Measurements from ENCODE around the gene CDC25B.

Gene CDC25B

GRCh38 chr20:3797592-3798372 lies 1.7 kb downstream of the CDC25B start:
- Histone ChIP-seq H3K4me1 (ENCODE audit: control insufficient read depth, insufficient read depth, low read depth, low read length) (peaks cover 37% of the 10 kb centered on the region), H3K36me3 (ENCODE audit: control insufficient read depth in 1 of 2, insufficient read depth in 2 of 2, low read depth in 1 of 2, low read length in 2 of 2) (peaks cover 39 to 54% of the 10 kb centered on the region in 2 experiments), H3K4ac (ENCODE audit: low read depth in 1 of 2, low read length in 2 of 2) (peak overlapping the region; percentile 9 to 91), H2BK15ac (ENCODE audit: low read depth, poor library complexity, severe bottlenecking) (peak overlapping the region; percentile 96), H4K8ac (ENCODE audit: low read length) (no peak overlapping the region), H3K14ac (ENCODE audit: low read length in 2 of 2) (peak overlapping the region in 1 of 2 experiments; percentile 84), H3K79me1 (replicated peaks; ENCODE audit: low read length, poor library complexity, severe bottlenecking) (peaks cover 30% of the 10 kb centered on the region), H4K91ac (ENCODE audit: low read length) (peak overlapping the region; percentile 44), H2BK5ac (ENCODE audit: low read depth, low read length, poor library complexity, severe bottlenecking) (no peak overlapping the region), H2AFZ (ENCODE audit: low read depth, low read length) (no peak overlapping the region), H2BK120ac (ENCODE audit: low read depth, low read length) (peak overlapping the region; percentile 80), H2BK12ac (ENCODE audit: low read length in 2 of 2) (peak overlapping the region in 1 of 2 experiments; percentile 85), H3K27me3 (ENCODE audit: control insufficient read depth in 1 of 2, insufficient read depth in 1 of 2, low read length in 2 of 2) (no peaks in the 10 kb centered on the region), H3K23ac (ENCODE audit: low read length in 2 of 2) (peak overlapping the region in 1 of 2 experiments; percentile 83), H3K9me3 (ENCODE audit: control insufficient read depth, low read length) (no peaks in the 10 kb centered on the region), H3K4me3 (ENCODE audit: insufficient read depth in 1 of 2, low read depth in 1 of 2, low read length in 2 of 2) (peak overlapping the region in 1 of 2 experiments; percentile 97), H3K4me2 (ENCODE audit: low read length, poor library complexity, severe bottlenecking) (no peak overlapping the region), H3K18ac (ENCODE audit: low read depth in 1 of 2, low read length in 2 of 2) (peak overlapping the region; percentile 58 to 68), H3K27ac (ENCODE audit: low read length, poor library complexity, severe bottlenecking) (no peak overlapping the region), H2AK5ac (ENCODE audit: low read length, severe bottlenecking) (peak overlapping the region; percentile 27), H3K9ac (ENCODE audit: low read length) (peak overlapping the region; percentile 92)
- WGBS = 70% methylated on average over 18 of the region's 19 CpGs
- peak; percentile 80 for DNase-seq

- 87% methylated on average over 5 of the region's 5 CpGs for WGBS
- H3K14ac ChIP-seq (ENCODE audit: low read length in 2 of 2) = peak overlapping the region in 1 of 2 experiments; percentile 49
- H2BK5ac ChIP-seq (ENCODE audit: low read depth, low read length, poor library complexity, severe bottlenecking) = no peak overlapping the region
These were observed 2.3 kb downstream of the CDC25B start for GRCh38 chr20:3798373-3798768.

GRCh38 chr20:3798908-3799248 lies 2.8 kb downstream of the CDC25B start:
- Histone ChIP-seq H3K36me3 (ENCODE audit: control insufficient read depth in 1 of 2, insufficient read depth in 2 of 2, low read depth in 1 of 2, low read length in 2 of 2) (peaks cover 50 to 65% of the 10 kb centered on the region in 2 experiments), H3K27ac (ENCODE audit: low read length, poor library complexity, severe bottlenecking) (no peak overlapping the region), H4K91ac (ENCODE audit: low read length) (peak overlapping the region; percentile 23), H3K18ac (ENCODE audit: low read depth in 1 of 2, low read length in 2 of 2) (peak overlapping the region; percentile 16 to 54), H2AFZ (ENCODE audit: low read depth, low read length) (no peak overlapping the region), H3K4me3 (ENCODE audit: insufficient read depth in 1 of 2, low read depth in 1 of 2, low read length in 2 of 2) (peak overlapping the region in 1 of 2 experiments; percentile 97), H2BK120ac (ENCODE audit: low read depth, low read length) (no peak overlapping the region), H3K23ac (ENCODE audit: low read length in 2 of 2) (peak overlapping the region in 1 of 2 experiments; percentile 47), H3K27me3 (ENCODE audit: control insufficient read depth in 1 of 2, insufficient read depth in 1 of 2, low read length in 2 of 2) (no peaks in the 10 kb centered on the region), H3K4me1 (ENCODE audit: control insufficient read depth, insufficient read depth, low read depth, low read length) (peaks cover 37% of the 10 kb centered on the region), H2BK5ac (ENCODE audit: low read depth, low read length, poor library complexity, severe bottlenecking) (no peak overlapping the region), H3K9me3 (ENCODE audit: control insufficient read depth, low read length) (no peaks in the 10 kb centered on the region), H2BK15ac (ENCODE audit: low read depth, poor library complexity, severe bottlenecking) (peak overlapping the region; percentile 65), H2AK5ac (ENCODE audit: low read length, severe bottlenecking) (peak overlapping the region; percentile 59), H3K14ac (ENCODE audit: low read length in 2 of 2) (peak overlapping the region in 1 of 2 experiments; percentile 12), H3K9ac (ENCODE audit: low read length) (peak overlapping the region; percentile 92), H3K4ac (ENCODE audit: low read depth in 1 of 2, low read length in 2 of 2) (peak overlapping the region in 1 of 2 experiments; percentile 32), H3K79me1 (replicated peaks; ENCODE audit: low read length, poor library complexity, severe bottlenecking) (peaks cover 30% of the 10 kb centered on the region), H3K4me2 (ENCODE audit: low read length, poor library complexity, severe bottlenecking) (no peak overlapping the region), H2BK12ac (ENCODE audit: low read length in 2 of 2) (peak overlapping the region in 1 of 2 experiments; percentile 94), H4K8ac (ENCODE audit: low read length) (peak overlapping the region; percentile 39)
- no peak for DNase-seq
- WGBS = 100% methylated on average over 3 of the region's 3 CpGs

More at GRCh38 chr20:3798373-3798768, 2.3 kb downstream of the CDC25B start:
- peak overlapping the region in 1 of 2 experiments; percentile 11 for H3K4ac ChIP-seq (ENCODE audit: low read depth in 1 of 2, low read length in 2 of 2)
- no peak overlapping the region for H2BK15ac ChIP-seq (ENCODE audit: low read depth, poor library complexity, severe bottlenecking)
- peak overlapping the region; percentile 92 for H3K9ac ChIP-seq (ENCODE audit: low read length)
- no peak overlapping the region for H2AFZ ChIP-seq (ENCODE audit: low read depth, low read length)
- peak overlapping the region in 1 of 2 experiments; percentile 76 for H2BK12ac ChIP-seq (ENCODE audit: low read length in 2 of 2)
- H3K4me3 ChIP-seq (ENCODE audit: insufficient read depth in 1 of 2, low read depth in 1 of 2, low read length in 2 of 2) = peak overlapping the region in 1 of 2 experiments; percentile 97
- peaks cover 30% of the 10 kb centered on the region for H3K79me1 ChIP-seq (replicated peaks; ENCODE audit: low read length, poor library complexity, severe bottlenecking)
- H3K9me3 ChIP-seq (ENCODE audit: control insufficient read depth, low read length) = no peaks in the 10 kb centered on the region
- peak overlapping the region; percentile 31 for H4K8ac ChIP-seq (ENCODE audit: low read length)
- no peak overlapping the region for H3K23ac ChIP-seq (ENCODE audit: low read length in 2 of 2)
- H3K4me2 ChIP-seq (ENCODE audit: low read length, poor library complexity, severe bottlenecking) = no peak overlapping the region
- no peak overlapping the region for H2AK5ac ChIP-seq (ENCODE audit: low read length, severe bottlenecking)
- H3K18ac ChIP-seq (ENCODE audit: low read depth in 1 of 2, low read length in 2 of 2) = peak overlapping the region in 1 of 2 experiments; percentile 78
- no peaks in the 10 kb centered on the region for H3K27me3 ChIP-seq (ENCODE audit: control insufficient read depth in 1 of 2, insufficient read depth in 1 of 2, low read length in 2 of 2)
- no peak for DNase-seq
- peaks cover 37% of the 10 kb centered on the region for H3K4me1 ChIP-seq (ENCODE audit: control insufficient read depth, insufficient read depth, low read depth, low read length)
- peaks cover 45 to 60% of the 10 kb centered on the region in 2 experiments for H3K36me3 ChIP-seq (ENCODE audit: control insufficient read depth in 1 of 2, insufficient read depth in 2 of 2, low read depth in 1 of 2, low read length in 2 of 2)
- H4K91ac ChIP-seq (ENCODE audit: low read length) = no peak overlapping the region
- H3K27ac ChIP-seq (ENCODE audit: low read length, poor library complexity, severe bottlenecking) = no peak overlapping the region
- no peak overlapping the region for H2BK120ac ChIP-seq (ENCODE audit: low read depth, low read length)

DNA sequence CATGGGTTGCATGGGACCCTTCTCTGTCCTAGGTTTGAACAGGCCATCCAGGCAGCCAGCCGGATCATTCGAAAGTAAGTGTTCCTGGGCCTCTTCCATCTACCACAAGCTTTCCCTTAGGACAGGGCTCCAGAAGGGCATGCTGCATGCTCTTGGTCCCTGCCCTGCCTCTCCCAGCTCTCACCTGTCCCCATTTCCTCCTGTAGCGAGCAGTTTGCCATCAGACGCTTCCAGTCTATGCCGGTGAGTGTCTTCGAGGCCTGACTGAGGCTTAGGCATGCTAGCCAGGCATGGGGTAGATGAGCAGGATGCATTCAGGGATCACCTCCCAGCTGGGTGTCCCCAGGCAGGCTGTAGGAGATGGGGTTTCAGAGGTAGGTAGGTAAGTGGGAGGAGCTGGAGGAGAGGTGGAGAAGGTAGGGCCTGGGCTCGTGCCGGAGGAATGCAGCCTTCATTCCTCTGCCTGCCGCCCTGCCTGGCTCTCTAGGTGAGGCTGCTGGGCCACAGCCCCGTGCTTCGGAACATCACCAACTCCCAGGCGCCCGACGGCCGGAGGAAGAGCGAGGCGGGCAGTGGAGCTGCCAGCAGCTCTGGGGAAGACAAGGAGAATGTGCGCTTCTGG lies 4.3 kb downstream of the CDC25B start:
- Histone ChIP-seq H4K8ac (ENCODE audit: low read length) (peak overlapping the region; percentile 66), H2BK15ac (ENCODE audit: low read depth, poor library complexity, severe bottlenecking) (no peak overlapping the region), H3K23ac (ENCODE audit: low read length in 2 of 2) (peak overlapping the region in 1 of 2 experiments; percentile 2), H3K4me2 (ENCODE audit: low read length, poor library complexity, severe bottlenecking) (no peak overlapping the region), H3K14ac (ENCODE audit: low read length in 2 of 2) (no peak overlapping the region), H3K4me3 (ENCODE audit: insufficient read depth in 1 of 2, low read depth in 1 of 2, low read length in 2 of 2) (no peak overlapping the region), H2BK120ac (ENCODE audit: low read depth, low read length) (no peak overlapping the region), H3K4me1 (ENCODE audit: control insufficient read depth, insufficient read depth, low read depth, low read length) (peaks cover 37% of the 10 kb centered on the region), H2BK5ac (ENCODE audit: low read depth, low read length, poor library complexity, severe bottlenecking) (no peak overlapping the region), H3K27me3 (ENCODE audit: control insufficient read depth in 1 of 2, insufficient read depth in 1 of 2, low read length in 2 of 2) (no peaks in the 10 kb centered on the region), H4K91ac (ENCODE audit: low read length) (peak overlapping the region; percentile 3), H3K9ac (ENCODE audit: low read length) (no peak overlapping the region), H2BK12ac (ENCODE audit: low read length in 2 of 2) (no peak overlapping the region), H3K27ac (ENCODE audit: low read length, poor library complexity, severe bottlenecking) (no peak overlapping the region), H3K4ac (ENCODE audit: low read depth in 1 of 2, low read length in 2 of 2) (peak overlapping the region in 1 of 2 experiments; percentile 29), H3K9me3 (ENCODE audit: control insufficient read depth, low read length) (no peaks in the 10 kb centered on the region), H3K36me3 (ENCODE audit: control insufficient read depth in 1 of 2, insufficient read depth in 2 of 2, low read depth in 1 of 2, low read length in 2 of 2) (peaks cover 65 to 80% of the 10 kb centered on the region in 2 experiments), H3K79me1 (replicated peaks; ENCODE audit: low read length, poor library complexity, severe bottlenecking) (peaks cover 30% of the 10 kb centered on the region), H3K18ac (ENCODE audit: low read depth in 1 of 2, low read length in 2 of 2) (peak overlapping the region in 1 of 2 experiments; percentile 28), H2AK5ac (ENCODE audit: low read length, severe bottlenecking) (peak overlapping the region; percentile 10), H2AFZ (ENCODE audit: low read depth, low read length) (no peak overlapping the region)
- no peak for DNase-seq
- WGBS = 95% methylated on average over 18 of the region's 18 CpGs

Measured in mesenchymal stem cell (in vitro differentiated cells and primary cell).